Measurements from ENCODE around the gene DGKD.

DNA sequence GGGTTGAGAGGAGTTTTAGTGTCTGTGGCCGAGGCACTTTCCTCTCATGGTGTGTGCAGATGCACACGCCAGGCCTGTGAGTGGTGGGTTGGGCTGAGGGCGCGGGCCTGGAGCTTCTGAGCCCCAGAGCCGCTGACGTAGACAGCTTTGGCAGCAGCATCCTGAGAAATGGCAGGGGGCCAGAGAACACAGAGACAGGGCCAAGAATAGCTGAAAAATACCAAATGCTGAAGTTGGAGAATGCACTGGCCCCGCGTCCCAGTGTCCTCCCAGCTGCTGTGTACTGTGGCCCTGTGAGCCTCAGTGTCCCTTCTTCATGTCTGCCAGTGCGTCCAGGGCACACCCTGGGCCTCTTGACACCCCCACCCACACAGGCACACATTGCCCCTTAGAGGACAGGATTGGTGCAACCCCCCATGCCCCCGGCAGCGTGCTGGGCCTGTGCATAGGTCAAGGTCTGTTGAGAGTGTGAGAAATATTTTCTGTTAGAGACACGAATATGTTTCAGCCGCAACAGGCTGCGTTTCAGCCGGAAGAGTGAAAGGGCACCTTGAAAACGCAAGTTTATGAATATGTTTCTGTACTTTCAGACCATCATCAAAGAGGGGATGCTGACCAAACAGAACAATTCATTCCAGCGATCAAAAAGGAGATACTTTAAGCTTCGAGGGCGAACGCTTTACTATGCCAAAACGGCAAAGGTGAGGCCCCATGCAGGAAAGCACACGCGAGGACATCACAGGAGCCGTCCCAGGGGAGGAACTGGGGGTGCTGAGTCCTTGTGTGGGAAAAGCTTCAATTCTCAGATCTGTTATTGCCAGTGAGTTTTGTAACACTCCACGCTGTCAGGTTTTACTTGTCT lies 33.6 kb downstream of the DGKD start:
- TF ChIP-seq, protein P1, sequence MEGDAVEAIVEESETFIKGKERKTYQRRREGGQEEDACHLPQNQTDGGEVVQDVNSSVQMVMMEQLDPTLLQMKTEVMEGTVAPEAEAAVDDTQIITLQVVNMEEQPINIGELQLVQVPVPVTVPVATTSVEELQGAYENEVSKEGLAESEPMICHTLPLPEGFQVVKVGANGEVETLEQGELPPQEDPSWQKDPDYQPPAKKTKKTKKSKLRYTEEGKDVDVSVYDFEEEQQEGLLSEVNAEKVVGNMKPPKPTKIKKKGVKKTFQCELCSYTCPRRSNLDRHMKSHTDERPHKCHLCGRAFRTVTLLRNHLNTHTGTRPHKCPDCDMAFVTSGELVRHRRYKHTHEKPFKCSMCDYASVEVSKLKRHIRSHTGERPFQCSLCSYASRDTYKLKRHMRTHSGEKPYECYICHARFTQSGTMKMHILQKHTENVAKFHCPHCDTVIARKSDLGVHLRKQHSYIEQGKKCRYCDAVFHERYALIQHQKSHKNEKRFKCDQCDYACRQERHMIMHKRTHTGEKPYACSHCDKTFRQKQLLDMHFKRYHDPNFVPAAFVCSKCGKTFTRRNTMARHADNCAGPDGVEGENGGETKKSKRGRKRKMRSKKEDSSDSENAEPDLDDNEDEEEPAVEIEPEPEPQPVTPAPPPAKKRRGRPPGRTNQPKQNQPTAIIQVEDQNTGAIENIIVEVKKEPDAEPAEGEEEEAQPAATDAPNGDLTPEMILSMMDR (IDR thresholded peaks at IDR 0.05) = peak in 1 of 4 experiments; percentile 10
- TF ChIP-seq POLR2A (IDR thresholded peaks at IDR 0.05) (peak in 1 of 2 donors; percentile 22), EP300 (IDR thresholded peaks at IDR 0.05) (no peak)

Data from gastroesophageal sphincter (tissue), 3 donors.